ENCODE data around the gene SERTAD2. TPM values are rescaled to one million over a fixed set of nuclear protein-coding genes. Genes with fewer than 3 reads are reported as not detected.

SERTAD2 gene, protein sequence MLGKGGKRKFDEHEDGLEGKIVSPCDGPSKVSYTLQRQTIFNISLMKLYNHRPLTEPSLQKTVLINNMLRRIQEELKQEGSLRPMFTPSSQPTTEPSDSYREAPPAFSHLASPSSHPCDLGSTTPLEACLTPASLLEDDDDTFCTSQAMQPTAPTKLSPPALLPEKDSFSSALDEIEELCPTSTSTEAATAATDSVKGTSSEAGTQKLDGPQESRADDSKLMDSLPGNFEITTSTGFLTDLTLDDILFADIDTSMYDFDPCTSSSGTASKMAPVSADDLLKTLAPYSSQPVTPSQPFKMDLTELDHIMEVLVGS
- 16.7 TPM for total RNA-seq

DNA sequence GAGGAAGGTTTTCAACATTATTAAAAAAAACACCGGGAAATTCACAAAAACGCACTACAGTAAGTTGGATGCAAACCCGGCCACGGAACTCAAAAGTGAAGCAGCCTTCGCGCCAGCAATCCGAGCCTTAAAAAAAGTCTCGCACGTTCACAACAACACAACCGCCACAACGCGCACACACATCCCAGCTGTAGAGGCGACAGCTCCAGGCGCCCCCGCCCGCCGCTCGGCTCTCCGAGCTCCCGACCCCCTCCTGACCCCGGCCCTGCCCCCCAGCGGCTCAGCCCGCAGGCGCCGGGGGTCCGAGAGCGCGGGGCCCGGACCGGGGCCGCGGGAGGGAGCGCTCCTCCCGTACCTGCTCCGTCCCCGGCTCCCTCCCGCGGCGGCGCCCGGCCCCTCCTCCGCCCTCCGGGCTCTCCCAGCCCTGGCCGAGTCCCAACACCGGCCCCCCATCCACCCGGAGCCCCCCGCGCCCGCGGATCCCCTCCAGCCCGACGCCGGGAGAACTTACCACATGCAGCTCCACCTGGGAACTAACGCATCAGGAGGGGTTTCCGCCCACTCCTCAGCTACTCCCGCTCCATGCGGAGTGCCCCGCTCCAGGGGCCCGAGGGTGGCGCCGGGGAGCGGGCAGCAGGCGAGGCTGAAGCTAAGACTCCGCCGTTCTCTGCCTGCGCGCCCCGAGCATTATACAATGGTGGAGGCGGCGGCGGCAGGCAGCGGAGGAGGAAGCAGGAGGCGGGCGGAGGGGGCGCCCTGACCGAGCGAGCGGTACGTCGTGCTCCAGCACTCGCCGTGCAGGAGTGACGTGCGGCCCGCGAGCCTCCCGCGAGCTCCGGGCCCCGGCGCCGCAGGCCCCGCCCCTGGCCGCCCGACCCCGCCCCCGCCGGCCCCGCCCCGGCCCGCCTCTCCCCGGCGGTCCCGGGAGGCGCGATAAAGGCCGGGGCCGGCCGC, at the start of gene SERTAD2:
SERTAD2 (minus strand) TSS at position 805 of the 954 bp plus-strand sequence. CDS start 17,042 bp downstream, outside the sequence.

Other genes starting within 250 kb of the SERTAD2 start
- 19.2 TPM for gene LGALSL, start 199.8 kb downstream of the SERTAD2 start, total RNA-seq
- 47.1 TPM for gene AFTPH, start 129.6 kb downstream of the SERTAD2 start, total RNA-seq